ENCODE results near the gene VPS13C. TPM values are rescaled to one million over a fixed set of nuclear protein-coding genes. Genes with fewer than 3 reads are reported as not detected.

VPS13C gene
- total and polyA plus RNA-seq, 2 experiments from 2014 or later = 6.7 to 60.9 TPM

GRCh38 chr15:62107571-62108121 is 47.4 kb upstream of the VPS13C start:
- Histone ChIP-seq H3K4me3 (no peak overlapping the region), H3K36me3 (replicated peaks; ENCODE audit: insufficient read depth, low read depth) (no peaks in the 10 kb centered on the region), H3K27me3 (no peaks in the 10 kb centered on the region), H3K27ac (peak overlapping the region; percentile 29), H3K79me2 (no peaks in the 10 kb centered on the region), H4K20me1 (ENCODE audit: insufficient read depth, poor library complexity, severe bottlenecking) (no peaks in the 10 kb centered on the region), H2AFZ (no peak overlapping the region), H3K9me3 (ENCODE audit: low read depth) (no peaks in the 10 kb centered on the region), H3K4me2 (no peak overlapping the region), H3K4me1 (ENCODE audit: insufficient read depth) (peaks cover 23% of the 10 kb centered on the region), H3K9me2 (replicated peaks; ENCODE audit: insufficient read depth) (no peaks in the 10 kb centered on the region)
- no peak for DNase-seq (ENCODE audit: low spot score)
- WGBS (ENCODE audit: low lambda C conversion rate, missing lambda C conversion rate) = 67% methylated on average over 2 of the region's 2 CpGs
- TF ChIP-seq CTCF (IDR thresholded peaks at IDR 0.05; ENCODE audit: poor library complexity) (no peak), EZH2 (IDR thresholded peaks at IDR 0.05; ENCODE audit: borderline replicate concordance) (no peak), EZH2phosphoT487 (IDR thresholded peaks at IDR 0.05; ENCODE audit: low read depth, severe bottlenecking, unreplicated experiment) (no peak)

- H3K4me1 ChIP-seq (ENCODE audit: insufficient read depth) = peaks cover 19% of the 10 kb centered on the region
- H3K27ac ChIP-seq = no peak overlapping the region
- no peak for DNase-seq (ENCODE audit: low spot score)
- WGBS (ENCODE audit: low lambda C conversion rate, missing lambda C conversion rate) = 97% methylated on average over 3 of the region's 3 CpGs
- no peak overlapping the region for H2AFZ ChIP-seq
- H3K36me3 ChIP-seq (replicated peaks; ENCODE audit: insufficient read depth, low read depth) = no peaks in the 10 kb centered on the region
- no peak overlapping the region for H3K4me3 ChIP-seq
- no peaks in the 10 kb centered on the region for H3K9me2 ChIP-seq (replicated peaks; ENCODE audit: insufficient read depth)
- H3K27me3 ChIP-seq = no peaks in the 10 kb centered on the region
- H3K9me3 ChIP-seq (ENCODE audit: low read depth) = no peaks in the 10 kb centered on the region
- no peak overlapping the region for H3K4me2 ChIP-seq
- H3K79me2 ChIP-seq = no peaks in the 10 kb centered on the region
- TF ChIP-seq CTCF (IDR thresholded peaks at IDR 0.05; ENCODE audit: poor library complexity) (no peak), EZH2phosphoT487 (IDR thresholded peaks at IDR 0.05; ENCODE audit: low read depth, severe bottlenecking, unreplicated experiment) (no peak), EZH2 (IDR thresholded peaks at IDR 0.05; ENCODE audit: borderline replicate concordance) (no peak)
- H4K20me1 ChIP-seq (ENCODE audit: insufficient read depth, poor library complexity, severe bottlenecking) = no peaks in the 10 kb centered on the region
Observed at GRCh38 chr15:62106096-62106495, 45.8 kb upstream of the VPS13C start.

- Histone ChIP-seq H2AFZ (no peak overlapping the region), H3K27ac (no peak overlapping the region), H3K4me3 (no peak overlapping the region), H3K27me3 (no peaks in the 10 kb centered on the region), H3K4me1 (ENCODE audit: insufficient read depth) (peaks cover 10% of the 10 kb centered on the region), H3K36me3 (replicated peaks; ENCODE audit: insufficient read depth, low read depth) (no peaks in the 10 kb centered on the region), H4K20me1 (ENCODE audit: insufficient read depth, poor library complexity, severe bottlenecking) (no peaks in the 10 kb centered on the region), H3K79me2 (no peaks in the 10 kb centered on the region), H3K9me2 (replicated peaks; ENCODE audit: insufficient read depth) (no peaks in the 10 kb centered on the region), H3K9me3 (ENCODE audit: low read depth) (no peaks in the 10 kb centered on the region), H3K4me2 (no peak overlapping the region)
- TF ChIP-seq CTCF (IDR thresholded peaks at IDR 0.05; ENCODE audit: poor library complexity) = no peak
- no peak for TF ChIP-seq EZH2 (IDR thresholded peaks at IDR 0.05; ENCODE audit: borderline replicate concordance)
- TF ChIP-seq EZH2phosphoT487 (IDR thresholded peaks at IDR 0.05; ENCODE audit: low read depth, severe bottlenecking, unreplicated experiment) = no peak
- DNase-seq (ENCODE audit: low spot score) = no peak
- WGBS (ENCODE audit: low lambda C conversion rate, missing lambda C conversion rate) = 96% methylated on average over 11 of the region's 11 CpGs
Observed at GRCh38 chr15:62105266-62105665, 45.0 kb upstream of the VPS13C start.

Measured in hepatocyte (in vitro differentiated cells).